GM21786 (cell line): ENCODE data around the gene CXCL5.
"Not testable (repeated sequence)": the region's sequence is repeated elsewhere in the genome, so short reads cannot be mapped to it uniquely, and the experiment has no call there.

ENCODE experiments used
- ATAC-seq: cut with Tn5 transposase; IDR thresholded peaks from one replicate; pipeline ENCODE4 v1.9.1; 2021; ENCODE audit not compliant: unreplicated experiment

CXCL5 gene

DNA sequence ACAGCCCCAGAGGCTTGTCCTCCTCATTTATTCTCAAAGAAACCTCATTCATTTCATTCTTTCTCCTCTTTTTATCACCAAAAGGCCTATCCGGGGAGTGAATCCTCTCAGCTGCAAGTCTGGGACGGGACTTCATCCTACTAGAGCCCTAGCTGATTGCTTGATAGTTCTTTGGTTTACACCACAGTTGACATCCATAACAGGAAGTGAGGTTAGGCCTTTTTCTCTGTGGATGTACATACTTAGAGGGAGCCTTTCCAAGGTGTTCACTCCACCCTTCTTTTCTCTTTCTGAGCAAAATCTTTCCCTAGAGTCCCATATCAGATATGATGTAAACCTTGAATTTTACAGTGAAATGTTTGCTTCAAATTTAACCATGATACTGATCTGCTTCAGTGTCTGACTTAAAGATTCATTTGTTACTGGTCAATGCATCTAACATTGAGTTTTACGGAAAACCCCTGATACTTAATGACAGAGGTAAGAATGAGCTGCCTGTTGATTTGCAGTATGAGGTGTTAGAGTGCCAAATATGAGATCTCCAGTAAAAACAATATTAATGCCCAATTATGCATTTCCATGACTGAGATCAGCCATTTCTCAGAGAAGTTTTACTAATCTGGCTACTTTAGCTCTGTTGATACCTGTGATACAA is 16.8 kb upstream of the CXCL5 start:
- no peak for ATAC-seq

- no peak for ATAC-seq
Observed at GRCh38 chr4:74014332-74014731, 15.9 kb upstream of the CXCL5 start.

DNA sequence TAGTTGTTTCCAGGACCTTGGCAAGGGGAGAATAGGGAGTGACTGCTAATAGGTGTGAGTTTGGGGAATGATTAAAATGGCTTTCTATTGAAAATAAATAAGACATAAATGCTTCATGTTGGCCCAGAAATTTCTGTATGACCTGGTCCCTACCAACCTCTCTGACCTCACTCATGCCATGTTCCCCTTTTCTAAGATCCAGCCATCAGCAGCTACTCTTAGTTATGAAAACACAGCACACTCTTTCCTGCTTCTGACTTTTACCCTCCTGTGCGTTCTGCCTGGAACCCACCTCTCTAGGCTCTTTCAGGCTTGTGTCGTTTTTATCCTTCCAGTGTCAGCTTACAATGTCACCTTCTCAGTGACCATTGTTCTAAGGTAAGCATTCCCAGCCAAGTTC is 14.8 kb upstream of the CXCL5 start:
- no peak for ATAC-seq

GRCh38 chr4:74012130-74012529 is 13.7 kb upstream of the CXCL5 start:
- ATAC-seq = no peak

GRCh38 chr4:74009307-74009706 is 10.8 kb upstream of the CXCL5 start:
- ATAC-seq = no peak

- ATAC-seq = no peak
Observed at GRCh38 chr4:74006009-74006476, 7.6 kb upstream of the CXCL5 start.

DNA sequence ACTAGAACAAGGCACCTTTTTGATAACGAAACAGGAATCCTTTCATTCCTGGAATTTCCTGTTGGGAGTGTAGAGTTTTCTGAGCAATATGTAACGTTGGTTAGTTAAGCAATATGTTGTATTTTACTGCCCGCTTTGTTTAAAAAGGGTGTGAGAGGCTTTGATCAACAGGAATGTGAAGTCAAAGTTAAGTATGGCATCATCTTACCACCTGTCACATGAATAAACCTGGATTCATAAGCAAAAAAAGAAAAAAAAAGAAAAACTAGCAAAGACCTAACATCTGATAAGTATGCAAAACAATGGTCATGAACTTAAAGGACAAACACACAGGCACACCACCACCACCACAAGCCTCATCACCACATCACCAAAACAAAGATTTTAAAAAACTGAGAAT is 7.1 kb upstream of the CXCL5 start:
- no peak for ATAC-seq

GRCh38 chr4:74004668-74005067 is 6.2 kb upstream of the CXCL5 start:
- no peak for ATAC-seq

- no peak for ATAC-seq
Observed at GRCh38 chr4:74000301-74000700, 1.8 kb upstream of the CXCL5 start.

- ATAC-seq = no peak
Observed at GRCh38 chr4:73992050-73992449, 6.4 kb downstream of the CXCL5 start.

GRCh38 chr4:73991742-73992000 is 6.8 kb downstream of the CXCL5 start:
- no peak for ATAC-seq

DNA sequence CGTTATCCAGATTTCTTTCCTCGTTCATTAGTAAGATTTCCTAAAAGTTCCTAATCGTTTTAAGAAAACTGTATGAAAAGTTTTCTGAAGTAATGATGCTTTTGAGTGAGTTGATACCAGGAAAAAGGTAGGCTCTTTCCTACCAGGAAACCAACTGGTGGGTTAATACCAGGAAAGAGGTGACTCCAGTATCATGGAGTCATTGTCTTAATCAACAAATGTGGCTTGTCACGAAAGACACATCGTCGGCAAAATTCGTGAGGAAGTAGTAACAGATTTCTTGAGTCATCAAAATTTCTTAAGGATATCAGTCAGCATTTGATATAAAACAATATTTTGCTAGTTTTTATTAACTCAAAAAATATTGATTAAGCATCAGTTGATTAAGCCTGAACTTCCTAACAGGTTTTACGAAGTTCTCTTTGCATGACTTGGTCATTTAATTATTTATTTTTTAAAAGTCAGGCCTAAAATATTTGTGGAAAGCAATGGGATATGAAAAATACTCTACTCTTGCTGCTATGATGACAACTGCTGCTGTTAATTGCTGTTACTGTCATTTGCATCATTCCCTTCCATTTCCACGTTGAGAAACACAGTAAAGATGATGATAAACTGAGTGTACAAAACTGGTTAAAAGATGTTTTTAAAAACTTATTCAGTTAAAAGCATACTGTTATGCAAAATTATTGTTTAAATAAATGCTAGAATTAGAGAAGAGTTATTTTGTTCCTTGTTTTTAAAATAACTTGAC is 7.3 kb downstream of the CXCL5 start:
- ATAC-seq = no peak

DNA sequence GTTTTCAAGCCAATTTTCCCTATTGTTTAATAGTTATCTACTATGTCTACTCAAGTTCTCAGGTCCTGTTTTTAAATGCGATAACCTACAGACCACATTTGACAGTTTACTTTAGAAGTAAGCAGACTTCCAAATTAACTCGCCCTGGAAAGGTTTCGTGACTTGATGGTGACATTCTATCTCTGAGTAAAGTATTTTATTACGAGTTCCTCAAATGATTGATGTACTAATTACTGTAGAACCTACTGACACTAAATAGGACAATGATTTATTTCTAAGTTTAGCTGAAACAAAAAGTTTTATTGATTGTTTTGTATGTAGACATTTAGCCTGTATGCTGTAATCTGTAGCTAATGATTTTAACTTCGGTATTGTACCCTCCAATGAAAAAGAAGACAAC is 8.5 kb downstream of the CXCL5 start:
- ATAC-seq = no peak

GRCh38 chr4:73989031-73989430 is 9.4 kb downstream of the CXCL5 start:
- ATAC-seq = no peak

DNA sequence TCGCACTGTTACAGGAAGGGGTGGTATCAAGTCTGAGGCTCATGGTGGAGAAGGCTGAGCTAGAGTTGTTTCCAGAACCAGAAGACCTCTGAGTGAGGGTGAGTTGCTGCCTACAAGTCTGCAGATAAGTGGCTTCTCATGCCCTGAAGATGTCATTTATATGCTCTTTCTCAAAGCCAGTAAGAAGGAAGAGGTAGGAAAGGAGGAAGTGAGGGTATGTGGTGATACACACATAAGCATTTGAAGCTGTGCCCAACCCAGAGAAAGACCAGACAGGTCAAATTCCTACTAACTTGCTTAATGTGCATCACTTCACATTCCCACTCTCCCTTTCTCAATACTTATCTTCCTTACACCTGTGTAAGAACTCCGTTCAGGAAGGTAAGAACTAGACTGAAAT is 10.4 kb downstream of the CXCL5 start, which contains the start of gene PPBP:
Gene PPBP, minus strand, starts transcription at position 130 of the 400 bp plus-strand sequence. Its CDS starts 87 bp downstream, at position 43.
- ATAC-seq = no peak

DNA sequence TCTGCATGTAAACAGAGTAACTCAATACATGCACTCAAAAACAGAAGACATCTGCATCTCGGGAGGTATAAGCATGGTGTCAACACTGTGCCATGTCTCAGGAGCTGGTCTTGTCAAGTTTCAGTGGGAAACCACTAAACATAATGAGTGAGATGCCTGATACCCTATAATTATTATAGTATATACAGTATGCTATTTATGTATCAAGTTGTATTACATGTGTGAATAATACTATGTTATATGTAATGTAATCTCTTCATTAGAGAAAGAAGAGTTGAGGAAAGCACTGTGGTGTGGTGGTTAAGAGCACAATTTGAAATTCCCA is 13.0 kb downstream of the CXCL5 start:
- no peak for ATAC-seq

DNA sequence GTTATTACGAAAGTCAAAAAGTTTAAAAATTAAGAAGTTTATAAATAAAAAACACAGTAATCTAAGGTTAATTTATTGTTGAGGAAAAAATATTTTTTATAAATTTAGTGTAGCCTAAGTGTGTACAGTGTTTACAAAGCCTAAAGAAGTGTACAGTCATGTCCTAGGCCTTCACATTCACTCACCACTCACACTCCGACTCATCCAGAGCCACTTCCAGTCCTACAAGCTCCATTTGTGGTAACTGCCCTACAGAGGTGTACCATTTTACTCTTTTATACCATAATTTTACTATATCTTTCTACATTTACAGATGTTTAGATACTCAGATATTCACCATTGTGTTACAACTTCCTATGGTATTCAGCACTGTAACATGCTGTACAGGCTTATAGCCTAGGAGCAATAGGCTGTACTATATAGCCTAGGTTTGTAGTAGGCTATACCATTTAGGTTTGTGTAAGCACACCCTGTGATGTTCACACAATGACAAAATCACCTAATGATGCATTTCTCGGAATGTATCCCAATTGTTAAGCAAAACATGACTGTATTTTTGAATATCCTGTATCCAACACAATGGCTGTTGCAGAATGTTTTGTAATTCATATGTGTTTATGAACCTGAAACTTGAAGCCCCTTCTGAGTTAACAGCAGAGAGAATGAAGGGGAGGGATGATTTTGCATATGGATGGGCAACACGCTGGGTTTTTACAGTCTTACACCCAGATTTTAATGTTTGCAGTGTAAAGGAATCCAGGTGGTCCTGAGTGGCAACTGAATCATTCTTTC is 13.5 kb downstream of the CXCL5 start:
- no peak for ATAC-seq

GRCh38 chr4:73981175-73981574 is 17.3 kb downstream of the CXCL5 start:
- ATAC-seq = not testable (repeated sequence)

DNA sequence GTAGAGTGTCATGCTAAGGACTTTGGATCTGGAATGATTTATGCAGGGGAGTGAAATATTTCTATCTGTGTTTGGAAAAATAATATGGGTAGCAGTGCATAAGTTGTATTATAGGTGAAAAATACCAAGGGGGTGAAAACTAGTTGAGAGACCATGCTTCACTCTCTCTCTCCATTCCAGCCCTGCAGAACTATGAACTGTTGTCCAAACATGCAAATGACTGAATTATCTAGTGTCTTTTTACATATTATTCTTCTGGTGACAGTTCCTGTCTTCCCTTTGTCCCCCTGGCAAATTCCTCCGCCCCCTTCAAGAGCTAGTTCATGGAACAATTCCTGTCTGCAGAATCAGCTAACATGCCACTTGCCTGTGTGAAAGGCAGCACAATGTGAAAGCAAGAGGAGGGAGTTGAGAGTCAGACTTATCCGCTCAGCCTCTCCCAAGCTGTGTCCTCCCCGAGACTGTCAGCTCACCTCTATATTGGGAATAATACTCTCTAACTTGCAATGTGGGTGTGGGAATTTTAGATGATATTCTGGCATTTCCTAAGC is 19.0 kb downstream of the CXCL5 start:
- no peak for ATAC-seq

GRCh38 chr4:73978886-73979285 is 19.6 kb downstream of the CXCL5 start:
- ATAC-seq = no peak

- no peak for ATAC-seq
Observed at GRCh38 chr4:73976716-73977115, 21.8 kb downstream of the CXCL5 start.

GRCh38 chr4:73976217-73976616 is 22.3 kb downstream of the CXCL5 start:
- no peak for ATAC-seq
